ENCODE results near the gene GLRX3. TPM values are rescaled to one million over a fixed set of nuclear protein-coding genes. Genes with fewer than 3 reads are reported as not detected.

Gene GLRX3
- total RNA-seq, 1 experiment from 2014 or later: 142 TPM

DNA sequence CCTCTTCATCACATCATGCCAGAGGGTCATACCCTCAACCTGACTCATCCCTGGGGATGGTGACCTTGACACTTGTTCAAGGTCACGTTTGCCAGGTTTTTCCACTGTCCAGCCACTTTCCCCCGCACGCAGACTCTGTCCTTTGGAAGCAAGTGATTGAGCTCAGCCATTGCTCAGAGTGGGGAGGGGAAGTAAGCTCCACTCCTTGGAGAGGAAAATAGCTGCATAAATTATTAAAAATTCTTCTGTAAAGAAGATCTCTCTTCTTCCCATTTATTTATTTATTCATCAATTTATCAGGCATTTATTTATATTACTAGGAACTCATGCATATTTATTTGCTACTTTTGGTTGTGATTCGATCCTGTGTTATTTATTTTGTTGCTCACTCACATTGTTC is 88.0 kb downstream of the GLRX3 start:
- H3K27ac Mint-ChIP-seq: no peak overlapping the region
- no peak for DNase-seq (ENCODE audit: low spot score)
- H3K36me3 Mint-ChIP-seq: peaks cover 83% of the 10 kb centered on the region
- no peak for ATAC-seq
- H3K4me1 Mint-ChIP-seq: no peaks in the 10 kb centered on the region
- TF ChIP-seq, protein P1, sequence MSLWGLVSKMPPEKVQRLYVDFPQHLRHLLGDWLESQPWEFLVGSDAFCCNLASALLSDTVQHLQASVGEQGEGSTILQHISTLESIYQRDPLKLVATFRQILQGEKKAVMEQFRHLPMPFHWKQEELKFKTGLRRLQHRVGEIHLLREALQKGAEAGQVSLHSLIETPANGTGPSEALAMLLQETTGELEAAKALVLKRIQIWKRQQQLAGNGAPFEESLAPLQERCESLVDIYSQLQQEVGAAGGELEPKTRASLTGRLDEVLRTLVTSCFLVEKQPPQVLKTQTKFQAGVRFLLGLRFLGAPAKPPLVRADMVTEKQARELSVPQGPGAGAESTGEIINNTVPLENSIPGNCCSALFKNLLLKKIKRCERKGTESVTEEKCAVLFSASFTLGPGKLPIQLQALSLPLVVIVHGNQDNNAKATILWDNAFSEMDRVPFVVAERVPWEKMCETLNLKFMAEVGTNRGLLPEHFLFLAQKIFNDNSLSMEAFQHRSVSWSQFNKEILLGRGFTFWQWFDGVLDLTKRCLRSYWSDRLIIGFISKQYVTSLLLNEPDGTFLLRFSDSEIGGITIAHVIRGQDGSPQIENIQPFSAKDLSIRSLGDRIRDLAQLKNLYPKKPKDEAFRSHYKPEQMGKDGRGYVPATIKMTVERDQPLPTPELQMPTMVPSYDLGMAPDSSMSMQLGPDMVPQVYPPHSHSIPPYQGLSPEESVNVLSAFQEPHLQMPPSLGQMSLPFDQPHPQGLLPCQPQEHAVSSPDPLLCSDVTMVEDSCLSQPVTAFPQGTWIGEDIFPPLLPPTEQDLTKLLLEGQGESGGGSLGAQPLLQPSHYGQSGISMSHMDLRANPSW (CRISPR knock-in tag; conservative IDR thresholded peaks at IDR 0.05; ENCODE audit: low read depth): no peak
- TF ChIP-seq SOX15 (CRISPR knock-in tag; IDR thresholded peaks at IDR 0.05) (no peak), CBFB (CRISPR knock-in tag; IDR thresholded peaks at IDR 0.05; ENCODE audit: low read depth) (no peak), EMX1 (CRISPR knock-in tag; IDR thresholded peaks at IDR 0.05) (no peak), ZNF263 (CRISPR knock-in tag; IDR thresholded peaks at IDR 0.05; ENCODE audit: low read depth) (no peak), TEAD4 (CRISPR knock-in tag; IDR thresholded peaks at IDR 0.05) (no peak), FOXJ3 (CRISPR knock-in tag; IDR thresholded peaks at IDR 0.05; ENCODE audit: borderline replicate concordance) (no peak), ZNF416 (CRISPR knock-in tag; IDR thresholded peaks at IDR 0.05) (no peak), RELA (CRISPR knock-in tag; IDR thresholded peaks at IDR 0.05; ENCODE audit: borderline replicate concordance) (no peak), SMAD3 (CRISPR knock-in tag; IDR thresholded peaks at IDR 0.05; ENCODE audit: borderline replicate concordance) (no peak), NFATC4 (CRISPR knock-in tag; IDR thresholded peaks at IDR 0.05) (no peak), NR2C2 (CRISPR knock-in tag; IDR thresholded peaks at IDR 0.05) (no peak)
- TF ChIP-seq, protein P2, sequence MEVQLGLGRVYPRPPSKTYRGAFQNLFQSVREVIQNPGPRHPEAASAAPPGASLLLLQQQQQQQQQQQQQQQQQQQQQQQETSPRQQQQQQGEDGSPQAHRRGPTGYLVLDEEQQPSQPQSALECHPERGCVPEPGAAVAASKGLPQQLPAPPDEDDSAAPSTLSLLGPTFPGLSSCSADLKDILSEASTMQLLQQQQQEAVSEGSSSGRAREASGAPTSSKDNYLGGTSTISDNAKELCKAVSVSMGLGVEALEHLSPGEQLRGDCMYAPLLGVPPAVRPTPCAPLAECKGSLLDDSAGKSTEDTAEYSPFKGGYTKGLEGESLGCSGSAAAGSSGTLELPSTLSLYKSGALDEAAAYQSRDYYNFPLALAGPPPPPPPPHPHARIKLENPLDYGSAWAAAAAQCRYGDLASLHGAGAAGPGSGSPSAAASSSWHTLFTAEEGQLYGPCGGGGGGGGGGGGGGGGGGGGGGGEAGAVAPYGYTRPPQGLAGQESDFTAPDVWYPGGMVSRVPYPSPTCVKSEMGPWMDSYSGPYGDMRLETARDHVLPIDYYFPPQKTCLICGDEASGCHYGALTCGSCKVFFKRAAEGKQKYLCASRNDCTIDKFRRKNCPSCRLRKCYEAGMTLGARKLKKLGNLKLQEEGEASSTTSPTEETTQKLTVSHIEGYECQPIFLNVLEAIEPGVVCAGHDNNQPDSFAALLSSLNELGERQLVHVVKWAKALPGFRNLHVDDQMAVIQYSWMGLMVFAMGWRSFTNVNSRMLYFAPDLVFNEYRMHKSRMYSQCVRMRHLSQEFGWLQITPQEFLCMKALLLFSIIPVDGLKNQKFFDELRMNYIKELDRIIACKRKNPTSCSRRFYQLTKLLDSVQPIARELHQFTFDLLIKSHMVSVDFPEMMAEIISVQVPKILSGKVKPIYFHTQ (CRISPR knock-in tag; IDR thresholded peaks at IDR 0.05): no peak
- TF ChIP-seq, protein P3, sequence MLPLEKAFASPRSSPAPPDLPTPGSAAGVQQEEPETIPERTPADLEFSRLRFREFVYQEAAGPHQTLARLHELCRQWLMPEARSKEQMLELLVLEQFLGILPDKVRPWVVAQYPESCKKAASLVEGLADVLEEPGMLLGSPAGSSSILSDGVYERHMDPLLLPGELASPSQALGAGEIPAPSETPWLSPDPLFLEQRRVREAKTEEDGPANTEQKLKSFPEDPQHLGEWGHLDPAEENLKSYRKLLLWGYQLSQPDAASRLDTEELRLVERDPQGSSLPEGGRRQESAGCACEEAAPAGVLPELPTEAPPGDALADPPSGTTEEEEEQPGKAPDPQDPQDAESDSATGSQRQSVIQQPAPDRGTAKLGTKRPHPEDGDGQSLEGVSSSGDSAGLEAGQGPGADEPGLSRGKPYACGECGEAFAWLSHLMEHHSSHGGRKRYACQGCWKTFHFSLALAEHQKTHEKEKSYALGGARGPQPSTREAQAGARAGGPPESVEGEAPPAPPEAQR (CRISPR knock-in tag; IDR thresholded peaks at IDR 0.05): no peak
- TF ChIP-seq, protein P4, sequence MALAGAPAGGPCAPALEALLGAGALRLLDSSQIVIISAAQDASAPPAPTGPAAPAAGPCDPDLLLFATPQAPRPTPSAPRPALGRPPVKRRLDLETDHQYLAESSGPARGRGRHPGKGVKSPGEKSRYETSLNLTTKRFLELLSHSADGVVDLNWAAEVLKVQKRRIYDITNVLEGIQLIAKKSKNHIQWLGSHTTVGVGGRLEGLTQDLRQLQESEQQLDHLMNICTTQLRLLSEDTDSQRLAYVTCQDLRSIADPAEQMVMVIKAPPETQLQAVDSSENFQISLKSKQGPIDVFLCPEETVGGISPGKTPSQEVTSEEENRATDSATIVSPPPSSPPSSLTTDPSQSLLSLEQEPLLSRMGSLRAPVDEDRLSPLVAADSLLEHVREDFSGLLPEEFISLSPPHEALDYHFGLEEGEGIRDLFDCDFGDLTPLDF (CRISPR knock-in tag; IDR thresholded peaks at IDR 0.05): no peak
- TF ChIP-seq, protein P5, sequence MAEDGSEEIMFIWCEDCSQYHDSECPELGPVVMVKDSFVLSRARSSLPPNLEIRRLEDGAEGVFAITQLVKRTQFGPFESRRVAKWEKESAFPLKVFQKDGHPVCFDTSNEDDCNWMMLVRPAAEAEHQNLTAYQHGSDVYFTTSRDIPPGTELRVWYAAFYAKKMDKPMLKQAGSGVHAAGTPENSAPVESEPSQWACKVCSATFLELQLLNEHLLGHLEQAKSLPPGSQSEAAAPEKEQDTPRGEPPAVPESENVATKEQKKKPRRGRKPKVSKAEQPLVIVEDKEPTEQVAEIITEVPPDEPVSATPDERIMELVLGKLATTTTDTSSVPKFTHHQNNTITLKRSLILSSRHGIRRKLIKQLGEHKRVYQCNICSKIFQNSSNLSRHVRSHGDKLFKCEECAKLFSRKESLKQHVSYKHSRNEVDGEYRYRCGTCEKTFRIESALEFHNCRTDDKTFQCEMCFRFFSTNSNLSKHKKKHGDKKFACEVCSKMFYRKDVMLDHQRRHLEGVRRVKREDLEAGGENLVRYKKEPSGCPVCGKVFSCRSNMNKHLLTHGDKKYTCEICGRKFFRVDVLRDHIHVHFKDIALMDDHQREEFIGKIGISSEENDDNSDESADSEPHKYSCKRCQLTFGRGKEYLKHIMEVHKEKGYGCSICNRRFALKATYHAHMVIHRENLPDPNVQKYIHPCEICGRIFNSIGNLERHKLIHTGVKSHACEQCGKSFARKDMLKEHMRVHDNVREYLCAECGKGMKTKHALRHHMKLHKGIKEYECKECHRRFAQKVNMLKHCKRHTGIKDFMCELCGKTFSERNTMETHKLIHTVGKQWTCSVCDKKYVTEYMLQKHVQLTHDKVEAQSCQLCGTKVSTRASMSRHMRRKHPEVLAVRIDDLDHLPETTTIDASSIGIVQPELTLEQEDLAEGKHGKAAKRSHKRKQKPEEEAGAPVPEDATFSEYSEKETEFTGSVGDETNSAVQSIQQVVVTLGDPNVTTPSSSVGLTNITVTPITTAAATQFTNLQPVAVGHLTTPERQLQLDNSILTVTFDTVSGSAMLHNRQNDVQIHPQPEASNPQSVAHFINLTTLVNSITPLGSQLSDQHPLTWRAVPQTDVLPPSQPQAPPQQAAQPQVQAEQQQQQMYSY (CRISPR knock-in tag; IDR thresholded peaks at IDR 0.05): no peak
- H3K4me3 Mint-ChIP-seq: no peak overlapping the region
- ChIA-PET CTCF (no interaction called here), POLR2A (no interaction called here)
- peaks cover 93% of the 10 kb centered on the region for H3K9me3 Mint-ChIP-seq
- peaks cover 27% of the 10 kb centered on the region for H3K27me3 Mint-ChIP-seq (ENCODE audit: low read depth)
